Measurements from ENCODE around the gene ARL4C.

DNA sequence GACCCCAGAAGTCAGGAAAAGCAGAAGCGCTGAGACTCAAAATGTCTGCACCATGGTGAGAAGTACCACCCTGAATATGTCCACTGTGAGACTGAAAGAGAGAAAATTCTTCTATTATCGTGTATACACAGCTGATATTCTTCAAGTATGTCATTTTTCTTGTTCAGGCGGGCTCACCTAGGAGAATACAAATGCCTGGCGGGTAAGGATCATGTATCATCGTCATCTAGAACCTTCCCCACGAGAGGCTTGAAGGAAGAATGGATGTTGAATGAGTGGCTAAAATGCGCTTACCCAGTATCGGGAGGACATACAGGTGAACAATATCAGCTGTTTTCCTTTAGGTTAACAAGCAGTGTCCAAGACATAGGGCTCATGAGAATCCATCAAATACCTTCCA is 21.1 kb upstream of the ARL4C start:
- TF ChIP-seq POLR2A (IDR thresholded peaks at IDR 0.05; ENCODE audit: low read length): no peak
- no peak for TF ChIP-seq CEBPB (IDR thresholded peaks at IDR 0.05)
- TF ChIP-seq CBX8 (IDR thresholded peaks at IDR 0.05): no peak
- TF ChIP-seq, protein P1, sequence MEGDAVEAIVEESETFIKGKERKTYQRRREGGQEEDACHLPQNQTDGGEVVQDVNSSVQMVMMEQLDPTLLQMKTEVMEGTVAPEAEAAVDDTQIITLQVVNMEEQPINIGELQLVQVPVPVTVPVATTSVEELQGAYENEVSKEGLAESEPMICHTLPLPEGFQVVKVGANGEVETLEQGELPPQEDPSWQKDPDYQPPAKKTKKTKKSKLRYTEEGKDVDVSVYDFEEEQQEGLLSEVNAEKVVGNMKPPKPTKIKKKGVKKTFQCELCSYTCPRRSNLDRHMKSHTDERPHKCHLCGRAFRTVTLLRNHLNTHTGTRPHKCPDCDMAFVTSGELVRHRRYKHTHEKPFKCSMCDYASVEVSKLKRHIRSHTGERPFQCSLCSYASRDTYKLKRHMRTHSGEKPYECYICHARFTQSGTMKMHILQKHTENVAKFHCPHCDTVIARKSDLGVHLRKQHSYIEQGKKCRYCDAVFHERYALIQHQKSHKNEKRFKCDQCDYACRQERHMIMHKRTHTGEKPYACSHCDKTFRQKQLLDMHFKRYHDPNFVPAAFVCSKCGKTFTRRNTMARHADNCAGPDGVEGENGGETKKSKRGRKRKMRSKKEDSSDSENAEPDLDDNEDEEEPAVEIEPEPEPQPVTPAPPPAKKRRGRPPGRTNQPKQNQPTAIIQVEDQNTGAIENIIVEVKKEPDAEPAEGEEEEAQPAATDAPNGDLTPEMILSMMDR (IDR thresholded peaks at IDR 0.05): no peak
- TF ChIP-seq TP53 (CRISPR knock-in tag; IDR thresholded peaks at IDR 0.05): no peak
- TF ChIP-seq, protein P2, sequence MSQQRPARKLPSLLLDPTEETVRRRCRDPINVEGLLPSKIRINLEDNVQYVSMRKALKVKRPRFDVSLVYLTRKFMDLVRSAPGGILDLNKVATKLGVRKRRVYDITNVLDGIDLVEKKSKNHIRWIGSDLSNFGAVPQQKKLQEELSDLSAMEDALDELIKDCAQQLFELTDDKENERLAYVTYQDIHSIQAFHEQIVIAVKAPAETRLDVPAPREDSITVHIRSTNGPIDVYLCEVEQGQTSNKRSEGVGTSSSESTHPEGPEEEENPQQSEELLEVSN (IDR thresholded peaks at IDR 0.05; ENCODE audit: borderline replicate concordance, low read depth): no peak
- no peak for TF ChIP-seq CHD2 (IDR thresholded peaks at IDR 0.05; ENCODE audit: low read length, partially characterized antibody)
